AG09319 (cell line): ENCODE measurements around the gene NFS1.

Experiments
- DNase-seq: peaks from one replicate; pipeline ENCODE4 v3.0.0-alpha.2; 2010; ENCODE audit warnings: low read depth; ENCODE audit errors: extremely low read depth
- CTCF ChIP-seq: IDR thresholded peaks from 2 replicates; pipeline ENCODE4 v1.5.1; 2011; ENCODE audit warnings: low read depth, mild to moderate bottlenecking, inconsistent platforms, low read length, moderate library complexity

The NFS1 gene

GRCh38 chr20:35731862-35732643 lies 32.9 kb upstream of the NFS1 start:
- TF ChIP-seq CTCF, result no peak
- DNase-seq, result no peak

DNA sequence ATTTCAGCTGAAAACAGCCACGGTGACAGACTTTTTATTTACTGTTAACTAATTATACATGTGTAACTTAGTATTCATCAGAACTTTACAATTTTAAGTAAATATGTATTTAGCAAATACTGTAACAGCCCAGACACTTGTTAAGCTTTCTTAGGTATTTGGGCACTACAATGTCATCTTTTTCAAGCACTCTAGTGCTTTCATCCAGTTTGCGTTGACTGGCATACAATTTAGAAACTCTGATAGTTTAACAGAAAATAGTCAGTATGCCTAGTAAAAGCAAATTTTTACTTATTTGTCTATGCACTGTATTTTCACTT lies 32.3 kb upstream of the NFS1 start:
- no peak for DNase-seq
- TF ChIP-seq CTCF, result no peak

DNA sequence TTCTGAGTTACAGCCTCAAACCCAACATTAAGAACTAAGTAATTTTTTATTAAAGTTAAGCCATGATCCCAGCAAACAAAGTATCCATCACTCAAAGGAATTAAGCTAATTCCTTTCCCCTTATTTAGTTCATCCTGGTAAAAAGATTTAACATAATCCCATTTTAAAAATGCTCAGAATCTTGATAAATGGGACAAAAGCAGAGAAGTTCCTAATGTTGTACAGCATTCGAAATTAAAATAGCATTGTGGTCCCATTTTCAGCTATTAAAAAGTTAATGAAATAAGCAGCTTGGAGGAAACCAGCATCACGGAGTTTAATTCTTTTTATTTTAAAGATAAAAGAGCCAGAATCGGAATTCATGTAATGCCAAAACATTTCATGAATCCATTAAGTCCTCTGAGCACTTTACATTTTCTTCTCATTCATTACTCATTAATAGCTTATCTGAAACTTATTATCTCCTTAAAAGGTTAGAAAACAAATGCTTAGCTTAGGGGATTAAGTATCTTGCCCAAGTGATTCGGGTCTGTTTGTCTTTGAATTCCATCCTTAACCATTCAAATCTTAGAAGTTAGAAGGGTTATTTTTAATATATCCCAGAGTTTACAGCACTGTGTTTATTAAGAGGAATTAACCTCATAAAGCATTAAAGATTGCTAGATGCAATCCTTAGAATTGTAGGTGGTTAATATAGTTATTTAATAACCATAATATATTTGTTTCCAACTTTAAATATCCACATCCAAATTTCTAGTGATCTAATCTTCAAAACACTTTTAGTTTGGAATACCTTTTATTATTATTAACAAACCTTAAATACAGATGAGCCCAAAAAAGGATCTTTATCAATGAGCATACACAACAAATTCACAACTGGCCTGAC lies 31.7 kb upstream of the NFS1 start:
- TF ChIP-seq CTCF, result no peak
- no peak for DNase-seq

DNA sequence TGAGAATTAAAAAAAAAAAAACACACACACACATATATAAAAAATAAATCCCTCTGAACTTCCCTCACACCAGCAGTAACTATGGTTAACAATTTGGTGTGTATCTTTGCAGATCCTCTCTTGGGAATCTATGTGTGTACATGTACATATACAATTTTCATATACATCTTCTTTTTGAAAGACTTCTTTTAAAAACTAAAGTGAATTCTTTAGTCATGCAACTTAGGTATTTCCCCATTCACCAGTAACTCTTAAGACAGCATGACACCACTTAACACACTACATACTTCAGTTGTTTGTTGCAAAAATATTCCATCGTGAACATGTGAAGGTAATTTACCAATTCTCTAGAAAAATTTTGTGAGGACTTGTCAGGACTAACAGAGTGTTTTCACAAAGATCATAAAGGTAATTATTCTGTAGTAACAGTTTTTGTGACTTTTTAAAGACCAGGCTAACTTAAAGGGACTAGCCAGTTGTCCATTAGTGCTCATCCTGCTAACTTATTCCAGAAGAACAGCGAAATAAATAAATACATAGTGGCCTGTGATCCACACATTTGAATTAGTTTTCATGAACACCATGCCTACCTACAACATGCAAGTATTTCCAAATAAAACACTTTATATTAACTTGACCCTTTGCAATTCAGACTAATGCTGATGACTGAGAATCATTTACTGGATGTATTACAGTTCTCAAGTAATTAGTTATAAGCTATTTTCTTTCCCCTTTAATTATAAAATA lies 30.9 kb upstream of the NFS1 start:
- DNase-seq, result no peak
- TF ChIP-seq CTCF, result no peak

GRCh38 chr20:35729283-35729807 lies 30.2 kb upstream of the NFS1 start:
- no peak for DNase-seq
- TF ChIP-seq CTCF, result no peak

DNA sequence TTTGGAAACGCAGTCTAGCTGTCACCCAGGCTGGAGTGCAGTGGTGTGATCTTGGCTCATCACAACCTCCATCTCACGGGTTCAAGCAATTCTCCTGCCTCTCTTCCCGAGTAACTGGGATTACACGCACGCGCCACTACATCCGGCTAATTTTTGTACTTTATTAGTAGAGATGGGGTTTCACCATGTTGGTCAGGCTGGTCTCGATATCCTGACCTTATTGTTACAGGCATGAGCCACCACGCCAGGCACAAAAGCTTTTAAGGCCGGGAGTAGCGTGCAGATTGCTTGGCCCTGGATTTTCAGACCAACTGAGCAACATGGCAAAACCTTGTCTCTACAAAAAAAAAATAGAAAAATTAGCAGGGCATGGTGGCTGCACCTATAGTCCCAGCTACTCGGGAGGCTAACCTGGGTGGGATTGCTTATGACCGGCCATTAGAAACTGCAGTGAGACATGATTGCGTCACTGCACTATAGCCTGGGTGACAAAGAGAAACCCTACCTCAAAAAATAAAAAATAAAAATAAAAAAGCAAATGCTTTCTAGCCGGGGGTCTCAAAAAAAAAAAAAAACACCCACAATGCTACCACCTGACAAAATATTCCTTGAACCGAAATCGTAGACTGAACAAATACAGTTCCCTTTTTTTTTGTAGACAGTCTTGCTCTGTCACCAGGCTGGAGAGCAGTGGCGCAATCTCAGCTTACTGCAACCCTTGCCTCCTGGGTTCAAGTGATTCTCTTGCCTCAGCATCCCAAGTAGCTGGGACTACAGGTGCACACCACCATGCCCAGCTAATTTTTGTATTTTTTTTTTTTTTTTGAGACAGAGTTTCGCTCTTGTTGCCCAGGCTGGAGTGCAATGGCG lies 27.9 kb upstream of the NFS1 start:
- no peak for DNase-seq
- no peak for TF ChIP-seq CTCF
